ENCODE results near the gene CPA5. TPM values are rescaled to one million over a fixed set of nuclear protein-coding genes. Genes with fewer than 3 reads are reported as not detected.

CPA5 gene, protein sequence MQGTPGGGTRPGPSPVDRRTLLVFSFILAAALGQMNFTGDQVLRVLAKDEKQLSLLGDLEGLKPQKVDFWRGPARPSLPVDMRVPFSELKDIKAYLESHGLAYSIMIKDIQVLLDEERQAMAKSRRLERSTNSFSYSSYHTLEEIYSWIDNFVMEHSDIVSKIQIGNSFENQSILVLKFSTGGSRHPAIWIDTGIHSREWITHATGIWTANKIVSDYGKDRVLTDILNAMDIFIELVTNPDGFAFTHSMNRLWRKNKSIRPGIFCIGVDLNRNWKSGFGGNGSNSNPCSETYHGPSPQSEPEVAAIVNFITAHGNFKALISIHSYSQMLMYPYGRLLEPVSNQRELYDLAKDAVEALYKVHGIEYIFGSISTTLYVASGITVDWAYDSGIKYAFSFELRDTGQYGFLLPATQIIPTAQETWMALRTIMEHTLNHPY
- 0.16 TPM in 1 of 2 replicates, not detected in the other for total RNA-seq

GRCh38 chr7:130344271-130344866, at the start of gene CPA5:
CPA5 (plus strand) TSS chr7:130344816; CDS start chr7:130346486, 1,670 bp downstream.

DNA sequence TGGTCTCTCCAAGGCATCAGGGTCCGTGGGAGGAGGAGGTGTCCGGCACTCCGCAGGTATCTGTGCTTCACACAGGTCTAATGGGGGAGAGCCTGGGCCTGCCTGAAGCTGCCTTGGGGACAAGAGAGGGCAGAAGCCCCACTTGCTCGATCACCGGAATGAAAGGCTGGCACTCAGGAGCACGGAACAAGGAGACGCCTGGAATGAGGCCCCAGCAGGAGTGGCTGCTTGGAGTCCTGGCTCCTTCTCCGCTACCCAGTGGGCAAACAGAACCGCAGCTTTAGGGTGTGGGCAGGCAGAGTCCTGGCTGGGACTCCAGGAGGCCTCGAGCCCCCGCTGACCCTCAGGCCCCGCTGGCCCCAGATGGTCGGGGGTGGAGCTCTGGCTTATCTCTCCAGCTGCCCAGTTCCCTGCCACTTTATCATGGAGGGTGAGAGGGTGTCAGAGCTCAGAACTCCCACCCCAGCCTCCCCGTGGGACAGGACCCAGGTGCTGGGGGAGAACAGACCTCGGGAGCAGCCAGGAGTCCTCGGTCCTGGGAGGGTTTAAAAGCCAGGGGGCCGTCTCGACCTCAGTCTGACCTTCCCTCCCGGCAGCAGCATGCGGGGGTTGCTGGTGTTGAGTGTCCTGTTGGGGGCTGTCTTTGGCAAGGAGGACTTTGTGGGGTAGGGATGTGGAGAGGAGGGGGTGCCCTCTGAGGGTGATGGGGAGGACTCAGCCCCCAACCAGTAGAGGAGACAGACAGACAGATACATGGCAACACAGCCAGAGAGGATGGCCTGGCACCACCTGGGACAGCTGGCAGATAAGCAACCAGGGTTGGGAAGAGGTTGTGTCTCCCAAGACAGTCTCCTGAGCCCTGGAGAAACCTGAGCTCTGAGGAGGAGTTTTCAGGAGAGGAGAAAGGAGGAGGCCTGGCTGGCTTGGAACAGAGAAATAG, 35.6 kb downstream of the CPA5 start, which contains the start of gene CPA1:
TSS of gene CPA1 (plus strand) at position 574 of the 940 bp plus-strand sequence. CDS start at position 601, 27 bp downstream.

Other genes with a start within 250 kb of the CPA5 start
- 19.1 and 21.4 TPM in 2 replicates for gene TMEM209, start 139.4 kb upstream of the CPA5 start, total RNA-seq
- not detected in 2 replicates for gene SSMEM1, start 137.0 kb upstream of the CPA5 start, total RNA-seq
- not detected in 2 replicates for gene CPA2, start 78.0 kb upstream of the CPA5 start, total RNA-seq
- 6.8 and 7.0 TPM in 2 replicates for gene CPA4, start 51.7 kb upstream of the CPA5 start, total RNA-seq
- gene CPA1, start 35.7 kb downstream of the CPA5 start, total RNA-seq, result not detected in 2 replicates
- gene CEP41, start 96.2 kb downstream of the CPA5 start, total RNA-seq, result 15.9 and 16.3 TPM in 2 replicates
- 24.3 and 29.2 TPM in 2 replicates for gene MEST, start 147.3 kb downstream of the CPA5 start, total RNA-seq